Hematopoietic multipotent progenitor cell treated with erythropoietin and hydrocortisone succinate and interleukin-3 and kit ligand, for 15 days (in vitro differentiated cells): ENCODE results near the gene NOS3.

ENCODE experiments used
- DNase-seq: peaks from one replicate; pipeline ENCODE4 v3.0.0-alpha.2; 2015; ENCODE audit warnings: low spot score

NOS3 gene

GRCh38 chr7:150990416-150991186 lies at the start of gene NOS3:
Gene NOS3 (plus strand): TSS chr7:150991017. CDS start chr7:150993804, 2,787 bp downstream.
- no peak for DNase-seq

GRCh38 chr7:150941351-150942000 lies 49.3 kb upstream of the NOS3 start:
- DNase-seq = no peak

GRCh38 chr7:150942001-150942590 lies 48.7 kb upstream of the NOS3 start:
- no peak for DNase-seq

- DNase-seq = no peak
Observed at GRCh38 chr7:150942591-150943452, 48.0 kb upstream of the NOS3 start.

- no peak for DNase-seq
Observed at GRCh38 chr7:150943453-150943814, 47.4 kb upstream of the NOS3 start.

GRCh38 chr7:150944066-150945042 lies 46.5 kb upstream of the NOS3 start:
- DNase-seq = no peak

- no peak for DNase-seq
Observed at GRCh38 chr7:150945171-150945852, 45.5 kb upstream of the NOS3 start.

- DNase-seq = no peak
Observed at GRCh38 chr7:150945853-150946420, 44.9 kb upstream of the NOS3 start.

- DNase-seq = no peak
Observed at GRCh38 chr7:150946421-150947240, 44.2 kb upstream of the NOS3 start.

GRCh38 chr7:150947241-150947745 lies 43.5 kb upstream of the NOS3 start:
- no peak for DNase-seq

GRCh38 chr7:150947761-150948651 lies 42.8 kb upstream of the NOS3 start:
- no peak for DNase-seq

GRCh38 chr7:150948791-150949251 lies 42.0 kb upstream of the NOS3 start:
- no peak for DNase-seq

- no peak for DNase-seq
Observed at GRCh38 chr7:150949564-150949963, 41.3 kb upstream of the NOS3 start.

- DNase-seq = no peak
Observed at GRCh38 chr7:150949971-150950491, 40.8 kb upstream of the NOS3 start.

GRCh38 chr7:150950496-150951180 lies 40.2 kb upstream of the NOS3 start:
- no peak for DNase-seq

GRCh38 chr7:150951181-150951520 lies 39.7 kb upstream of the NOS3 start:
- DNase-seq = no peak

- DNase-seq = no peak
Observed at GRCh38 chr7:150951521-150951920, 39.3 kb upstream of the NOS3 start.
